ENCODE results near the gene CPT2.

Gene CPT2

GRCh38 chr1:53196485-53197290 is at the start of gene CPT2:
TSS of gene CPT2 (plus strand) at chr1:53196824. CDS start at chr1:53196944, 120 bp downstream.
- no peak for TF ChIP-seq CTCF (IDR thresholded peaks at IDR 0.05; ENCODE audit: poor library complexity, severe bottlenecking)
- peak within 1 kb of the TSS; percentile 95 for H3K4me3 ChIP-seq (ENCODE audit: severe bottlenecking)
- peaks cover 3% of the 10 kb centered on the region; the same call in 1 of the 2 replicates for H3K36me3 ChIP-seq (ENCODE audit: low read depth)
- H3K9me3 ChIP-seq (ENCODE audit: severe bottlenecking), result no peaks in the 10 kb centered on the region
- ATAC-seq (ENCODE audit: low read depth) (peak; percentile 97), DNase-seq (ENCODE audit: low spot score) (peak; percentile 94)
- peaks cover 19% of the 10 kb centered on the region for H3K4me1 ChIP-seq (ENCODE audit: insufficient read depth, poor library complexity, severe bottlenecking)
- H3K27me3 ChIP-seq (ENCODE audit: insufficient read depth, poor library complexity, severe bottlenecking), result no peaks in the 10 kb centered on the region
- H3K27ac ChIP-seq (ENCODE audit: poor library complexity, severe bottlenecking), result peak within 1 kb of the TSS; percentile 73

GRCh38 chr1:53147174-53147573 is 49.5 kb upstream of the CPT2 start:
- H3K4me1 ChIP-seq (ENCODE audit: insufficient read depth, poor library complexity, severe bottlenecking), result peaks cover 26% of the 10 kb centered on the region
- DNase-seq (ENCODE audit: low spot score) (no peak), ATAC-seq (ENCODE audit: low read depth) (no peak)
- no peaks in the 10 kb centered on the region for H3K27me3 ChIP-seq (ENCODE audit: insufficient read depth, poor library complexity, severe bottlenecking)
- H3K27ac ChIP-seq (ENCODE audit: poor library complexity, severe bottlenecking), result peak overlapping the region; percentile 65
- no peak overlapping the region for H3K4me3 ChIP-seq (ENCODE audit: severe bottlenecking)
- no peaks in the 10 kb centered on the region for H3K36me3 ChIP-seq (ENCODE audit: low read depth)
- no peaks in the 10 kb centered on the region for H3K9me3 ChIP-seq (ENCODE audit: severe bottlenecking)
- no peak for TF ChIP-seq CTCF (IDR thresholded peaks at IDR 0.05; ENCODE audit: poor library complexity, severe bottlenecking)

GRCh38 chr1:53148123-53148522 is 48.5 kb upstream of the CPT2 start:
- no peaks in the 10 kb centered on the region for H3K9me3 ChIP-seq (ENCODE audit: severe bottlenecking)
- no peaks in the 10 kb centered on the region for H3K36me3 ChIP-seq (ENCODE audit: low read depth)
- no peak for DNase-seq (ENCODE audit: low spot score)
- H3K4me3 ChIP-seq (ENCODE audit: severe bottlenecking), result no peak overlapping the region
- no peak for TF ChIP-seq CTCF (IDR thresholded peaks at IDR 0.05; ENCODE audit: poor library complexity, severe bottlenecking)
- H3K27ac ChIP-seq (ENCODE audit: poor library complexity, severe bottlenecking), result peak overlapping the region; percentile 65
- ATAC-seq (ENCODE audit: low read depth), result peak; percentile 44; the same call in 2 of the 3 replicates
- H3K4me1 ChIP-seq (ENCODE audit: insufficient read depth, poor library complexity, severe bottlenecking), result peaks cover 26% of the 10 kb centered on the region
- no peaks in the 10 kb centered on the region for H3K27me3 ChIP-seq (ENCODE audit: insufficient read depth, poor library complexity, severe bottlenecking)

GRCh38 chr1:53153752-53154151 is 42.9 kb upstream of the CPT2 start:
- H3K36me3 ChIP-seq (ENCODE audit: low read depth), result no peaks in the 10 kb centered on the region
- no peak overlapping the region for H3K27ac ChIP-seq (ENCODE audit: poor library complexity, severe bottlenecking)
- H3K27me3 ChIP-seq (ENCODE audit: insufficient read depth, poor library complexity, severe bottlenecking), result no peaks in the 10 kb centered on the region
- DNase-seq (ENCODE audit: low spot score), result no peak
- no peak overlapping the region for H3K4me3 ChIP-seq (ENCODE audit: severe bottlenecking)
- no peak for TF ChIP-seq CTCF (IDR thresholded peaks at IDR 0.05; ENCODE audit: poor library complexity, severe bottlenecking)
- no peak for ATAC-seq (ENCODE audit: low read depth)
- H3K4me1 ChIP-seq (ENCODE audit: insufficient read depth, poor library complexity, severe bottlenecking), result no peaks in the 10 kb centered on the region
- H3K9me3 ChIP-seq (ENCODE audit: severe bottlenecking), result no peaks in the 10 kb centered on the region

- H3K4me3 ChIP-seq (ENCODE audit: severe bottlenecking), result no peak overlapping the region
- no peak for ATAC-seq (ENCODE audit: low read depth)
- no peak for TF ChIP-seq CTCF (IDR thresholded peaks at IDR 0.05; ENCODE audit: poor library complexity, severe bottlenecking)
- H3K36me3 ChIP-seq (ENCODE audit: low read depth), result no peaks in the 10 kb centered on the region
- H3K4me1 ChIP-seq (ENCODE audit: insufficient read depth, poor library complexity, severe bottlenecking), result no peaks in the 10 kb centered on the region
- H3K27ac ChIP-seq (ENCODE audit: poor library complexity, severe bottlenecking), result no peak overlapping the region
- H3K9me3 ChIP-seq (ENCODE audit: severe bottlenecking), result no peaks in the 10 kb centered on the region
- DNase-seq (ENCODE audit: low spot score), result no peak
- no peaks in the 10 kb centered on the region for H3K27me3 ChIP-seq (ENCODE audit: insufficient read depth, poor library complexity, severe bottlenecking)
These were observed 41.7 kb upstream of the CPT2 start for GRCh38 chr1:53154859-53155438.

Measured in RWPE2 (cell line).